ENCODE results near the gene PCDHGA11.
"Not testable (repeated sequence)": the region's sequence is repeated elsewhere in the genome, so short reads cannot be mapped to it uniquely, and the experiment has no call there.

PCDHGA11 gene

GRCh38 chr5:141431286-141431685 is 10.4 kb downstream of the PCDHGA11 start:
- no peak for DNase-seq (ENCODE audit: low spot score)

- not testable (repeated sequence) for DNase-seq (ENCODE audit: low spot score)
Measured at GRCh38 chr5:141432308-141432707, 11.5 kb downstream of the PCDHGA11 start.

GRCh38 chr5:141432726-141433125 is 11.9 kb downstream of the PCDHGA11 start:
- not testable (repeated sequence) for DNase-seq (ENCODE audit: low spot score)

- no peak for DNase-seq (ENCODE audit: low spot score)
Measured at GRCh38 chr5:141434006-141434405, 13.2 kb downstream of the PCDHGA11 start.

- no peak for DNase-seq (ENCODE audit: low spot score)
Measured at GRCh38 chr5:141437221-141437620, 16.4 kb downstream of the PCDHGA11 start.

- DNase-seq (ENCODE audit: low spot score): no peak
Measured at GRCh38 chr5:141439411-141440141, 18.7 kb downstream of the PCDHGA11 start.

- DNase-seq (ENCODE audit: low spot score): no peak
Measured at GRCh38 chr5:141440341-141440740, 19.5 kb downstream of the PCDHGA11 start.

GRCh38 chr5:141441571-141442170 is 20.8 kb downstream of the PCDHGA11 start:
- DNase-seq (ENCODE audit: low spot score): no peak

- no peak for DNase-seq (ENCODE audit: low spot score)
Measured at GRCh38 chr5:141465351-141465750, 44.5 kb downstream of the PCDHGA11 start.
